Amniotic stem cell (primary cell): ENCODE measurements around the gene CHD2.

Experiments used
- DNase-seq: peaks from one replicate; lab custom pipeline; 2025; lab: John Stamatoyannopoulos, UW

Gene CHD2

GRCh38 chr15:93068581-93069199, 168.6 kb downstream of the CHD2 start:
- no peak for DNase-seq

GRCh38 chr15:93070132-93070531, 170.0 kb downstream of the CHD2 start:
- DNase-seq = no peak

- DNase-seq = no peak
These were observed 170.6 kb downstream of the CHD2 start for GRCh38 chr15:93070551-93071296.

GRCh38 chr15:93071469-93071936, 171.4 kb downstream of the CHD2 start:
- DNase-seq = no peak

GRCh38 chr15:93072011-93072410, 171.9 kb downstream of the CHD2 start:
- DNase-seq = no peak

- DNase-seq = peak; percentile 57
These were observed 172.6 kb downstream of the CHD2 start for GRCh38 chr15:93072411-93073394.

GRCh38 chr15:93073465-93073952, 173.4 kb downstream of the CHD2 start:
- no peak for DNase-seq

GRCh38 chr15:93074599-93074998, 174.5 kb downstream of the CHD2 start:
- DNase-seq = no peak

GRCh38 chr15:93076217-93076616, 176.1 kb downstream of the CHD2 start:
- no peak for DNase-seq

- no peak for DNase-seq
These were observed 176.8 kb downstream of the CHD2 start for GRCh38 chr15:93076875-93077274.
